HG03442 (cell line): Measurements from ENCODE around the gene CLP1.
"Not testable (repeated sequence)": the region's sequence is repeated elsewhere in the genome, so short reads cannot be mapped to it uniquely, and the experiment has no call there.

Experiments used
- ATAC-seq: cut with Tn5 transposase; IDR thresholded peaks from one replicate; pipeline ENCODE4 v1.9.1; 2021; ENCODE audit warnings: mild to moderate bottlenecking, moderate library complexity; ENCODE audit not compliant: unreplicated experiment

The CLP1 gene

DNA sequence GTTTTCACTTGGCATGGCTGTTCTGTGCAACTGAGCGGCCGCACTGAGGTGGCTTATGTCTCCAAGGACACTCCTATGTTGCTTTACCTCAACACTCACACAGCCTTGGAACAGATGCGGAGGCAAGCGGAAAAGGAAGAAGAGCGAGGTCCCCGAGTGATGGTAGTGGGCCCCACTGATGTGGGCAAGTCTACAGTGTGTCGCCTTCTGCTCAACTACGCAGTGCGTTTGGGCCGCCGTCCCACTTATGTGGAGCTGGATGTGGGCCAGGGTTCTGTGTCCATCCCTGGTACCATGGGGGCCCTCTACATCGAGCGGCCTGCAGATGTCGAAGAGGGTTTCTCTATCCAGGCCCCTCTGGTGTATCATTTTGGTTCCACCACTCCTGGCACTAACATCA, 2.1 kb downstream of the CLP1 start:
- ATAC-seq: no peak

GRCh38 chr11:57662893-57663292, 5.3 kb downstream of the CLP1 start:
- ATAC-seq: no peak

DNA sequence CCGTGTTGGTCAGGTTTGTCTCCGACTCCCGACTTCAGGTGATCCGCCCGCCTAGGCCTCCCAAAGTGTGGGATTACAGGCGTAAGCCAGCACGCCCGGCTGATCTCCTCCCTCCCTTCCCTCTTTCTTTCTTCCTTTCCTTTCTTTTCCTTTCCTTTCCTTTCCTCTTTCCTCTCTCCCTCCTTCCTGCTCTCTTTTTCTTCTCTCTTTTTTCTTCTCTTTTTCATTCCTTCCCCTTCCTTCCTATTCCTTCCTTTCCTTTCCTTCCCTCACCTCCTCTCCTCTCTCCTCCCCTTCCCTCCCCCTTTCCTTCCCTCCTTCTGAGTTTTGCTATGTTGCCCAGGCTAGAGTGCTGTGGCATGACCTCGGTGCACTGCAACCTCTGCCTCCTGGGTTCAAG, 6.4 kb downstream of the CLP1 start:
- ATAC-seq: no peak

DNA sequence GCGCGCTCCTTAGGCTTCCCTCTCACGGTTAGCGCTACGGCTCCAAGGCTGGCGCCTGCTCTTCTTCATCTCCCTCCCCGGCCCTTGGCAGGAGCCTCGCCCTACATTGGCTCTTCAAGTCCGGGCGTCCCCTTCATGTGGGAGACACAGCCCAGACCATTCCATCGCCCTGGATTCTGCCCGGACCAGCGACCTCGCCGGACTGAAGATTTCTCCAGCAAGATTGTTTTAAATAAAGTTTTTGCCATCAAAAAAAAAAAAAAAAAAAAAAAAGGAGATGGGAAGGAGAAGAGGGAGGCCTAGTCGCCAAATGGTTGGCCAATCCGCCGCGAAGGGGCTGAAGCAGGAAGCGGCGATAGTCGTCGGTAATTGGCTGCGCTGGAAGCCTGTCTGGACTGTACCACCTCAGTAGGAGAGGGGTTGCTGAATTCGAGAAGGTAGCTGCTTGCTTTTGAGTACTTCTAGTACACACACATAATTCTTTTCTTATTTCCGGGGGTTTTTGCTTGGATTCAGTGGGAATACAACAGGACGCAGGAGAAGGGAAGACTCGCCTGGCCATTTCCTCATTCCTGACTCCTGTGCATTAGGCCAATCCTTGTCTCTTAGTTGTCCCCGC, 9.7 kb downstream of the CLP1 start:
- ATAC-seq: peak; percentile 58

DNA sequence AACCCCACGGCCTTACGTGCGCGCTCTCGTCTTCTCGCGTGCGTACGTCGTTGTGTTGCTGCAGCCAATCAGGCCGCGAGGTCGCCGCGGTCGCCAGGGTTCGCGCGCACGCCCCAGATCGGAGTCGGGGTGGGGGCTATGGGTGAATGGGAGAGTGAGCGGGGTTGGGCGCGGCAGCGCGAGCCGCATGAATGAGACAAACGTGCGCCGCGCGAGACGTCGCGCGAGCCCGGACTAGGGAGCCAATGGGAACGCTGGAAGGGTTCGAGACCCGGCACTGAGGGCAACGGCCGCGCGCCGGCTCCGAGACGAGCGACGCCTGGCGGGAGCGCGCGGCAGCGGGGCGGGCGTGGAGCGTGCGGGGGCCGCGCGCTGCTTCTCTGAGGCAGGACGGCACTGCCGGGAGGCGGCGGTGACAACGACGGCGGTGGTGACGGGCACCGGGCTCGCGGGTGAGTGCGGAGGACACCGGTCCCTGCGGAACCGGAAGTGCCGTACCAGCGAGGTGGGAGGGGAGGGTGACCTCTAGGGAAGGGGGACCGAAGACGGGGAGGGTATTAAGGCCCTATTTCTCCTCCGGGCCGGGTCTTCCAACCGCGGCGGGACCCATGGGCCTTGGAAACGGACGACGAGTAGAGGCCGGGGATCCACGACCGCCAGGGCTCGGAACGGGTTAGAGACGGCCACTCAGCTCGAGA, 10.3 kb downstream of the CLP1 start, which contains the start of gene ZDHHC5:
Gene ZDHHC5, plus strand, starts transcription at position 379 of the 698 bp plus-strand sequence. CDS start 4,977 bp downstream, outside the sequence.
- peak; percentile 83 for ATAC-seq

GRCh38 chr11:57668434-57668782, 10.8 kb downstream of the CLP1 start:
- ATAC-seq: peak; percentile 2

GRCh38 chr11:57674251-57674650, 16.7 kb downstream of the CLP1 start:
- no peak for ATAC-seq

DNA sequence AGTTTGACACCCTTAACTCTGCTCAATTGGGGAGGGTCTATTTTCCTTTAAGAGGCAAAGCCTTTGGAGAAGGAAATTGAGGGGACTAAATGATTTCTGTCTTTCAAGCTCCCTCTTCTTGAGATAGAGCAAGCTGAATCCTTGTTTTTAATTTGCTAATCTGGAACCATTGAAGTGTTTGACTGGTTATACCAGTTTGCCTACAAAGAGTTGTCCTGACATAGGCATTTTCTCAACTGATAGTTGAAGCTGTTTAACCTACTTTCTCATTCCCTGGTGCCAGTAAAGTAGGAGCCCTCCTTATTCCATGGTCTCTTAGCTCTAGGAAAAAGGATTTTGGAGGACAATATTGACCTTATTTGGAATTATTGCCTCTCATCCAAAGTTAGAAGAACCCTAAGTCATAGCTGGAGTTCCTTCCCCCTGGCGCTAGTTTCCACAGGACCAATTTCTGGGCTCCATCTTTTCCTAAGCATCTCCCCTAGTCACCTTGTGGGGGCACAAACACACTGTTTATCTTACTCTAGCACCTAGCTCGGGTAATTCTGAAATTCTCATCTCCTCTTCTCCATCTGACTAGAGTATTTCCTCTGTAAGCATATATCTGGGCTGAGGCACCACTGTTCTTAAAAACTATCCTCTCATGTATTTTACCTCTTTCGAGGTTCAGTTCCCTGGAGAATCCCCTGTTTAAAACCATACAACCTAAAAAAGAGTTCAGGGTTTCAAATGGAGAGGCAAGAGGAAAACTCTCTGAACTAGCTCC, 17.8 kb downstream of the CLP1 start:
- no peak for ATAC-seq

DNA sequence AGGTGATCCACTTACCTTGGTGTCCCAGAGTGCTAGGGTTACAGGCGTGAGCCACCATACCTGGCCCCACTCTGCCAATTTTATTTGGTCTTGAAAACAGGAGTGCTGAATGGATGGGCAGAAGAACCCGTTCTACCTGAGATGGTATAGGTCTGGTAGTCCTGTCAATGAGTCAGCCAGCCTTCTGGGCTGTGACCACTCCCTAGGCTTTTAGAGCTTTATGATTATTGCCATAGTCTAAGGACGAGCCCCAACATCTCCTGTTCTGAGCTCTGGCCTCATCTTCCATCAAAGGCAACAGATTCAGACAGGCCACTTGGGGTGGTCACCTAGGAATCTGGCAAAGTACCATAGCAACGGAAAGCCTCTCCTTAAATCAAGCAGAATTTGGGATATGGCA, 21.8 kb downstream of the CLP1 start:
- no peak for ATAC-seq

DNA sequence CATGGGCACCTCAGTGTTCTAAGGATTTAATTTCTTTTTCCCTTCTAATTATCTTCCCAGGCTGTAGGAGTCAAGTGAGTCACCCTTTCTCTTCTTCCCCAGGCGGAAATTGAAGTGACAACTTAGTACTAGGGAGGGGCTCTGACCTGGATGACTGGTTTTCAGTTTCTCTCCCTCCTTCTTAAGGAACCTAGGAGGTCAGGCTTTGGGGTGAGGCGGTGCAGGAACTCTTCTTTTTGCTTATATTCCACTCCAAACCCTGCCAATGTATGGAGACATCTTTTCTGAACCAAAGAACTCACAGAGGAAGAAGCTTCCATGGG, 23.0 kb downstream of the CLP1 start:
- ATAC-seq: no peak

DNA sequence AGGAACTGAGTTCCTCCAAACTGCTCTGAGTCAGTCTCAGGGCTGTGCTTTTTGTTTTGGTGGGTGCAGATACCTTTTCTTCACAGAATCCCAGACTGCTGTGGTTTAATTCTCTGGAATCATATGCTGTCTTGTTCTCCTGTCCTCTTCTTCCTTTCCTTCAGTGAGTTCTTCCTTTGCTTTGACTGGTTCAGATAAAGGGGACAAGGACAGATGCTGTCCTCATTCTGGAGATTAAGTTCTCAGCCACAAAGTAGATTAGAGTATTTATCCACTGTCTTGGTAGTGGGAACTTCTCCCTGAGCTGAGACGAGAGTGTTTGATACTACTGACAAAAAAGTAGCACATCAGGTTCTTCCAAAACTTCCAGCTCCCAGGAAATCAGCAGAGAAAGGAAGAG, 23.6 kb downstream of the CLP1 start:
- ATAC-seq: no peak

GRCh38 chr11:57690474-57690873, 32.9 kb downstream of the CLP1 start:
- not testable (repeated sequence) for ATAC-seq

DNA sequence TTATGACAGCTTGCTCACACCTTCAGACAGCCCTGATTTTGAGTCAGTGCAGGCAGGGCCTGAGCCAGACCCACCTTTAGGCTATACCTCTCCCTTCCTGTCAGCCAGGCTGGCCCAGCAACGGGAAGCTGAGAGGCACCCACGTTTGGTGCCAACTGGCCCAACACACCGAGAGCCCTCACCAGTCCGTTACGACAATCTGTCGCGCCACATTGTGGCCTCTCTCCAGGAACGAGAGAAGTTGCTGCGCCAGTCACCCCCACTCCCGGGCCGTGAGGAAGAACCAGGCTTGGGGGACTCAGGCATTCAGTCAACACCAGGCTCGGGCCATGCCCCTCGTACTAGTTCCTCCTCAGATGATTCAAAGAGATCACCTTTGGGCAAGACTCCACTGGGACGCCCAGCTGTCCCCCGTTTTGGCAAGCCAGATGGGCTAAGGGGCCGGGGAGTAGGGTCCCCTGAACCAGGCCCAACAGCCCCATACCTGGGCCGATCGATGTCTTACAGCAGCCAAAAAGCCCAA, 41.3 kb downstream of the CLP1 start:
- ATAC-seq: no peak

GRCh38 chr11:57699813-57700212, 42.3 kb downstream of the CLP1 start:
- ATAC-seq: no peak

DNA sequence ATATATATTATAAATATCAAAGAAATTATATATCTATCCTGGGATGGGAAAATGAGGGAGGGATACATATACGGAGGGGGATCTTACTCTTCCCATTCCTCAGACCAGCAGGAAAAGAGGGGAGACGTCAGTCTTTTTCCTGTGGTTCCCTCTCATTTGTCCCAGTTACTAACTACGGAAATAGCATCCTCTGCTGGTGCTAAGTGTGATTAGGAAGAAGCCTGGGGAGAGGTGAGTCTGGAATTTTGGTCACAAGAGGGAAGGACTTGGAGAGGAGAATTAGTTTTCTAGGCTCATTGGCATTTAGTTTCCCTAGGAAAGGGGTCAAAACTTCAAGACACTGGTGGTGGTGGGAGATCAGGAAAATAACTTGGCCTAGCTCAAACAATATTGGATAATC, 42.9 kb downstream of the CLP1 start:
- ATAC-seq: no peak

GRCh38 chr11:57703341-57703740, 45.8 kb downstream of the CLP1 start:
- ATAC-seq: no peak

- ATAC-seq: no peak
These were observed 47.4 kb downstream of the CLP1 start for GRCh38 chr11:57704932-57705331.

DNA sequence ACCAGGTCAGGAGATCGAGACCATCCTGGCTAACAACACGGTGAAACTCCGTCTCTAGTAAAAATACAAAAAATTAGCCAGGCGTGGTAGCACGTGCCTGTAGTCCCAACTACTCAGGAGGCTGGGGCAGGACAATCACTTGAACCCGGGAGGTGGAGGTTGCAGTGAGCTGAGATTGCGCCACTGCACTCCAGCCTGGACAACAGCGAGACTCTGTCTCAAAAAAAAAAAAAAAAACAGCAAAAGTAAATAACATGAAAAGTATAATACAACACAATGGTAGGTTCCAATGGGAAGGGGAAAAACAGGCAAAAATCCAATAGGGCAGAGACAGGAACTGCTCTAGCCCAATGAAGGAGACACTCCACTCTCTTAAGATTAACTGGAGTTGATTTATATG, 47.9 kb downstream of the CLP1 start:
- ATAC-seq: not testable (repeated sequence)

GRCh38 chr11:57709802-57710367, 52.3 kb downstream of the CLP1 start:
- ATAC-seq: no peak
